AG04450 (cell line): ENCODE results near the gene ZNF592. TPM values are rescaled to one million over a fixed set of nuclear protein-coding genes. Genes with fewer than 3 reads are reported as not detected.

Experiments used
- CTCF ChIA-PET: fragments of 300-600, 350-600 bp; formaldehyde crosslinking; extraction: SDS; loops from one replicate; lab custom pipeline; 2022; ENCODE audit warnings: antibody characterized with exemption, inconsistent platforms; lab: Charles Lee
- POLR2A ChIA-PET: fragments of 350-600 bp; formaldehyde crosslinking; extraction: SDS; loops from one replicate; lab custom pipeline; 2021; ENCODE audit warnings: antibody characterized with exemption, inconsistent platforms; lab: Yijun Ruan, JAX
- DNase-seq: peaks from one replicate; pipeline ENCODE4 v3.0.0-alpha.2; 2011; ENCODE audit warnings: low read depth, low spot score
- H3K27ac ChIP-seq: one replicate; pipeline ENCODE4 v1.5.1; 2012; ENCODE audit warnings: low read depth, low read length, control low read depth
- H3K27me3 ChIP-seq: one replicate; pipeline ENCODE4 v1.6.0; 2012; ENCODE audit warnings: low read length; ENCODE audit not compliant: control insufficient read depth, insufficient read depth
- H3K4me3 ChIP-seq: 2 replicates; pipeline ENCODE4 v1.5.1; 2011; ENCODE audit warnings: mild to moderate bottlenecking, low read depth, low read length, control low read depth
- H3K9me3 ChIP-seq: 2 replicates; pipeline ENCODE4 v1.5.1; 2012; ENCODE audit warnings: low read length; ENCODE audit not compliant: control insufficient read depth, insufficient read depth
- CTCF ChIP-seq: IDR thresholded peaks from 2 replicates; pipeline ENCODE4 v1.5.1; 2011; ENCODE audit warnings: low read depth, low read length, control low read depth, inconsistent platforms
- polyA plus RNA-seq: library from polyadenylated mRNA; depleted of rRNA; stranded (reverse); fragments of >200 nt; gene quantifications from 2 replicates; pipeline ENCODE4 v1.2.3, GENCODE V29; 2011

The ZNF592 gene
- polyA plus RNA-seq, 1 experiment = 6.2 TPM

- Histone ChIP-seq H3K27me3 (no peaks in the 10 kb centered on the region), H3K9me3 (peaks cover 3% of the 10 kb centered on the region; the same call in 1 of the 2 replicates), H3K4me3 (no peak within 1 kb of the TSS), H3K27ac (no peak within 1 kb of the TSS)
- ChIA-PET POLR2A (no interaction called here), CTCF (no interaction called here)
- no peak for TF ChIP-seq CTCF
- DNase-seq = no peak
Measured at GRCh38 chr15:84816694-84817465, 68.5 kb downstream of the ZNF592 start, which contains the start of gene ALPK3. Gene ALPK3 (plus strand): TSS chr15:84817356. CDS start chr15:84817453, 97 bp downstream.

- CTCF ChIA-PET = no interaction called here
- DNase-seq = no peak
- POLR2A ChIA-PET = no interaction called here
- TF ChIP-seq CTCF = no peak
- no peak overlapping the region for H3K4me3 ChIP-seq
- peaks cover 3% of the 10 kb centered on the region; the same call in 1 of the 2 replicates for H3K9me3 ChIP-seq
- H3K27ac ChIP-seq = no peak overlapping the region
- H3K27me3 ChIP-seq = no peaks in the 10 kb centered on the region
Measured at GRCh38 chr15:84817466-84818081, 69.2 kb downstream of the ZNF592 start.

GRCh38 chr15:84818261-84819131 is 70.1 kb downstream of the ZNF592 start:
- H3K27ac ChIP-seq = no peak overlapping the region
- peaks cover 3% of the 10 kb centered on the region; the same call in 1 of the 2 replicates for H3K9me3 ChIP-seq
- ChIA-PET POLR2A (interaction anchor here (0.6 kb wide), 1 partner anchor 155 kb away, joined by 7 read pairs; no protein-coding TSS in a partner anchor), CTCF (interaction anchor here (0.7 to 1.4 kb wide), 2 partner anchors 10 to 12 kb away, joined by 3 read pairs; no protein-coding TSS in a partner anchor)
- DNase-seq = no peak
- H3K27me3 ChIP-seq = peaks cover 3% of the 10 kb centered on the region
- no peak overlapping the region for H3K4me3 ChIP-seq
- TF ChIP-seq CTCF = no peak

GRCh38 chr15:84819291-84819768 is 70.9 kb downstream of the ZNF592 start:
- Histone ChIP-seq H3K9me3 (peaks cover 3% of the 10 kb centered on the region; the same call in 1 of the 2 replicates), H3K27me3 (peaks cover 3% of the 10 kb centered on the region), H3K4me3 (no peak overlapping the region), H3K27ac (no peak overlapping the region)
- no peak for DNase-seq
- ChIA-PET CTCF (interaction anchor here (0.7 to 1.4 kb wide), 2 partner anchors 10 to 13 kb away, joined by 3 read pairs; no protein-coding TSS in a partner anchor), POLR2A (no interaction called here)
- TF ChIP-seq CTCF = no peak
